ENCODE results near the gene LLCFC1. TPM values are rescaled to one million over a fixed set of nuclear protein-coding genes. Genes with fewer than 3 reads are reported as not detected.

The LLCFC1 gene
- total RNA-seq, 1 donor: not detected

DNA sequence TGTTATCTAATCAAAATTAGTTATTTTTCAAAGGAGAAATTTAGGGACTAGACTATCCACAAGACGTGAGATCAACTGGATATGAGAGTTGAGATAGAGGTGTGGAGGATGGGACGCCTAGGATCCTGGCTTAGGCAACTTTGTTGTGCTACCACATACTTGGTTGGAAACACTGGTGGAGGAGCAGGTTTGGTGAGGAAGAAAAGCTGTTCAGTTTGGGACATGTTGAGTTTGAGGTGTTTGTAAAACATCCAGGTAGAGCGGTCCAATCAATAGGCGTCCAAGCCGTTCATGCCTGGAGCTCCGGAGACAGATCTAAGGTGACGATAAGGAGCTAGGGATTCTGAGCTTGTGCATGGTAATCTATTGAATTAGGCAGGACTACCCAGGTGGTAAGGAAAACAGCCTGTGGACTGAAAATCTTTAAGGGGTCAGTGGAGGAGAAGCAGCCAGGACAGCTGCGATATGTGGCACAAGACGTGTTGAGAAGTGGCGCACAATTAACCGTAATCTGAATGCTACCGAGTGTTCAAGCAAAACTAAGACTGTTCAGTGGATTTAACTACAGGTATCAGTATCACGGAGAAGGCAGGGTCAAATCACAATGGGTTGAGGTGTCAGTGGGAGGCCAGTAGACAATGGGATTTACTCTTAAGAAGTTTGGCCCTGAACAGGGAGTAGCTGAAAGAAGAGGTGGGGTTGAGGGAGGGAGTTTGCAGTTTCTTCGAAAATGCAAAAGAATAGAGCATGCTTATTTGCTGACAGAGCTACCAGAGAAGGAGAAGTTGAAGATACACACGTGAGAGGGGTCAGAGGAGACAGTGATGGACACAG is 37.6 kb upstream of the LLCFC1 start:
- TF ChIP-seq, protein P1, sequence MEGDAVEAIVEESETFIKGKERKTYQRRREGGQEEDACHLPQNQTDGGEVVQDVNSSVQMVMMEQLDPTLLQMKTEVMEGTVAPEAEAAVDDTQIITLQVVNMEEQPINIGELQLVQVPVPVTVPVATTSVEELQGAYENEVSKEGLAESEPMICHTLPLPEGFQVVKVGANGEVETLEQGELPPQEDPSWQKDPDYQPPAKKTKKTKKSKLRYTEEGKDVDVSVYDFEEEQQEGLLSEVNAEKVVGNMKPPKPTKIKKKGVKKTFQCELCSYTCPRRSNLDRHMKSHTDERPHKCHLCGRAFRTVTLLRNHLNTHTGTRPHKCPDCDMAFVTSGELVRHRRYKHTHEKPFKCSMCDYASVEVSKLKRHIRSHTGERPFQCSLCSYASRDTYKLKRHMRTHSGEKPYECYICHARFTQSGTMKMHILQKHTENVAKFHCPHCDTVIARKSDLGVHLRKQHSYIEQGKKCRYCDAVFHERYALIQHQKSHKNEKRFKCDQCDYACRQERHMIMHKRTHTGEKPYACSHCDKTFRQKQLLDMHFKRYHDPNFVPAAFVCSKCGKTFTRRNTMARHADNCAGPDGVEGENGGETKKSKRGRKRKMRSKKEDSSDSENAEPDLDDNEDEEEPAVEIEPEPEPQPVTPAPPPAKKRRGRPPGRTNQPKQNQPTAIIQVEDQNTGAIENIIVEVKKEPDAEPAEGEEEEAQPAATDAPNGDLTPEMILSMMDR (IDR thresholded peaks at IDR 0.05; ENCODE audit: insufficient read depth, low read length): no peak
- no peak overlapping the region for H3K4me3 ChIP-seq (ENCODE audit: low read depth, low read length)
- no peak for DNase-seq (ENCODE audit: low read depth)

DNA sequence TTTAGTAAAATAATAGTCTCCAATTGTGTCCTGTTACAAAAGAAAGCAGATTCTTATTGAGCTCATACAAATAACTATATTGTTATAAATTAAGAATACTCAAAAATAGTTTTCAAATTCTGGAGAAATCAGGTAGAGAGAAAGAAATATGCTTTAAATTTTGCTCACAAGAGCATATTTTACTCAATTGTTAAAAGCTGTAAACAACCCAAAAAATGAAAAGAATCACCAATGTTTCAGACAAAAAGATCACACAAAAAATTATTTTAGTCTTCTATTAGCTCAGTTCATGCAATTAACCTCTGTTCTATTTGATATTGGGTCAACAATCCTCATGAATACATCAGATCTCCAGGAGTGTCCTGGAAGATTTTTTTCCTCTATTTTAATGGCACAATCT is 35.2 kb upstream of the LLCFC1 start:
- TF ChIP-seq, protein P1 (IDR thresholded peaks at IDR 0.05; ENCODE audit: insufficient read depth, low read length): no peak
- no peak for DNase-seq (ENCODE audit: low read depth)
- no peak overlapping the region for H3K4me3 ChIP-seq (ENCODE audit: low read depth, low read length)

DNA sequence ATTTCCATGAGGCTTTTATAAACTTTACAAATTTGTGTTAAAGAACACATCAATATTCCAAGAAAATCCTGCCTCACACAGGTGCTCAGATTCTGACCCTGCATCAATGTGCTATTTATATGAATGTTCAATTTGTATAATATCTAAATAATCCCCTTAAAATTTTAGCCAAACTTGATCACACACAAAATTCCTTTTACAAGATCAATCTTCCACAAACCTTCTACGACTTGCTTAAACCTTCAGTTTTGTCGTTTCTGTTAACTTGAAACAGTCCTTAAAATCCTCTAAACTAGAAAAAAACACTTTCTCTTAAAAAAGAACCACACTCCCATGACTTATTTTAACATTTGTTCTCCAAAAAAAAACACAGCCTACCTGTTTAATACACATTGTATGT is 33.5 kb upstream of the LLCFC1 start:
- H3K4me3 ChIP-seq (ENCODE audit: low read depth, low read length): no peak overlapping the region
- no peak for DNase-seq (ENCODE audit: low read depth)

DNA sequence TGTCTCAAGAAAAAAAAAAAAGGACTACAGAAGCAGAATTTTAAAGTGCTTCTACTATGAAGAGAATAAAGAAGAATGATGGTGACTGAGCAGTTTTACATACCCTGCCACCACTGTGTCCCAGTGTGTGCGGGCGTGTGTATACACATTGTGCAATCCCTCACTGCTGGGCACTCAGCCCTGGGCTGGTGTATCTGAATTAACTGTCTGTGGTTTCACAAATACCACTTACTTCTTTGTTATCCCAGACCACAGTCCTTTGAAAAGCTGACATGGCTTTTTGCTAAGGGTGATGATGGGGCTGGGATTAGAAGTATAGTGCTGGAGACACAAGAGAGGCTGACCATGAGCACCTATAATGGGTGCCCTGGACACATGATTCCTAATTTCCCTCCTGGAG is 32.6 kb upstream of the LLCFC1 start:
- H3K4me3 ChIP-seq (ENCODE audit: low read depth, low read length): no peak overlapping the region
- TF ChIP-seq, protein P1 (IDR thresholded peaks at IDR 0.05; ENCODE audit: insufficient read depth, low read length): no peak
- DNase-seq (ENCODE audit: low read depth): no peak

More for the DNA sequence above, 33.5 kb upstream of the LLCFC1 start:
- TF ChIP-seq, protein P1 (IDR thresholded peaks at IDR 0.05; ENCODE audit: insufficient read depth, low read length): no peak

DNA sequence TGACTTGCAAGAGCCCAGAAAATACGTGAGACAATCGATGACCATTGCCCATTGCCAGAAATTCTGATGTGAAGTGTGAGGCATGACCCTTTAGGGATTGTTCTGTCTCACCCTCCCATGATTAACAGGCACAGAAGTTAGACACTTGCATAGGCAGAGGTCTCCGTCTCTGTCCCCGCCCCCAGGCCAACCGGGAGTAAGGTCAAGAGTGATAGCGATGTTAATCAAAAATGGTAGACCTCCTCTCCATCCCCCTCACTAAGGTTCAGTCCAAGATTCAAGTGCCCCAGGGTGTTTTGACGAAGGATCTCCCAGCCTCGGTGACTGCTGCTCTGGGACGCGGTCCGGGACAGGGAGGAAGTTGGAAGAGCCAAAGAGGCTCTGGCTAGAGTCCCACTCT is 31.0 kb upstream of the LLCFC1 start:
- TF ChIP-seq, protein P1 (IDR thresholded peaks at IDR 0.05; ENCODE audit: insufficient read depth, low read length): no peak
- H3K4me3 ChIP-seq (ENCODE audit: low read depth, low read length): no peak overlapping the region
- no peak for DNase-seq (ENCODE audit: low read depth)

DNA sequence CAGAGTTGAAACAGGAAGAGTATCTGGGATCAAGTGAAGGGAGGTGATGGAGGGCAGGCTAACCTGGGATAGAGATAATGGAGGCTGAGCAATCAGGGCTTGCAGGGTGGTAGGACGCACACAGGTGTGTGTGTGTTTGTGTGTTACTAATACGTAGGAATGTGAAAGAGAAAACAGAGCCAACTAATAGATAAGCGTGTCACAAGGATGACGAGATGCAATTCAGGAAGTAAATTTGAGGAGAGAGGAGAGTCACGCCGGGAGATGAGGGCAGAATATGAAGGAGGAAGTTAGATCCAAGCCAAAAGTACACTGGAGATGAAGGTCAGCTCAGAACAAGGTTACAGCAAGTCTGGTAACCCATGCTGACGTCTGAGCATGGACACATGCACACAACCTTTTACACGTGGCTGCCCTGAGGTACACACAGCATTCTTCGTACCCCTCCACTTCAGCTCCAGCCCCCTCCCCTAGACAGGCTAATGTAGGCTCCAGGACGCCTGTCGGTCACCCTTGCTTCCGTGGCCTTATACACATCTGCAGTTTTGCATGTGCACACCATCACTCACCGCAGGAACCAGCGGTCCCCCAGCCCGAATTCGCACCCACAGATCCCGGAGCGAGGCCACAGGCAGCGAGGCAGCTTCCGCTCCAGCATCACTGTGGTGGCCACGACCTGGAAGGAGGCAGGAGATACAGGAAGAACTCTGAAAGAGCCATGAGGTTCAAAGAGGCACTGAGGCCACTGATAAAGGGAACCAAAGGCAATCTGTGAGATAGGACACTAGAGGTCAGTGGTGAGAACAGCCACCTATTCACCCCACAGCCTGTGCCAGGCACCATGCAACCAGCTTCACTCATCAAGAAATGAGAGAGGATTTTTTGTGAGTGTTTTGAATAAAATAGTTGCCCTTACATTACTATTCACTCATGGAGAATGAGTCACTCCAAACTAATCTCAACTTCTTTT is 30.1 kb upstream of the LLCFC1 start:
- TF ChIP-seq, protein P1 (IDR thresholded peaks at IDR 0.05; ENCODE audit: insufficient read depth, low read length): peak; percentile 18
- peak; percentile 8 for DNase-seq (ENCODE audit: low read depth)
- no peak overlapping the region for H3K4me3 ChIP-seq (ENCODE audit: low read depth, low read length)
